NCI-H82 (cell line): ENCODE results near the gene CCDC92.

ENCODE experiments used
- DNase-seq: peaks from one replicate; lab custom pipeline; 2025; lab: John Stamatoyannopoulos, UW

CCDC92 gene

DNA sequence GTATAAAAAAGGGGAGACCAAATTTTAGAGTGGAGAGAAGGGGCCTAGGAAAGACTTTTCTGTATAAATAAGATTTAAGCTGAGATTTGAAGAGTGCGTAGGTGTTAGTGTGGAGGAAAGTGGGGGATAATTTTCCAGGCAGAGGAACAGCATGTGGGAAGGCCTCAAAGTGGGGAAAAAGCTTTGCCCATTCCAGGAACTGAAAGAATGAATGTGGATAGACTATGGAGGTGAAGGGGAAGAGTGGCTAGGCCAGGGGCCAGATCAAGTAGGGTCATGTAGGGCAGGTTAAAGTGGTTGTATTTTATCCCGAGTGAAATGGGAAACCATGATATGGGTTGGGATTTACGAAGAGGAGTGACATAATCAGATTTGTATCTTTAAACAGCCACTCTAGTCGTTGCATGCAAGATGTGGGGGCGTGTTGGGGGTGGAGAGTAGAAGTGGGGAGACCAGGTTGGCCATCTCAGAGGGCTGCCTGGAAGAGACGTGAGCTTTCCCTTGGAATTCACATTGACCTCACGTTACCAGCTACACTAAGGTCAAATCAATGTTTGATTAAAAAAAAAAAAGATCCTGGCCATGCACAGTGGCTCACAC is 3.7 kb upstream of the CCDC92 start:
- no peak for DNase-seq

DNA sequence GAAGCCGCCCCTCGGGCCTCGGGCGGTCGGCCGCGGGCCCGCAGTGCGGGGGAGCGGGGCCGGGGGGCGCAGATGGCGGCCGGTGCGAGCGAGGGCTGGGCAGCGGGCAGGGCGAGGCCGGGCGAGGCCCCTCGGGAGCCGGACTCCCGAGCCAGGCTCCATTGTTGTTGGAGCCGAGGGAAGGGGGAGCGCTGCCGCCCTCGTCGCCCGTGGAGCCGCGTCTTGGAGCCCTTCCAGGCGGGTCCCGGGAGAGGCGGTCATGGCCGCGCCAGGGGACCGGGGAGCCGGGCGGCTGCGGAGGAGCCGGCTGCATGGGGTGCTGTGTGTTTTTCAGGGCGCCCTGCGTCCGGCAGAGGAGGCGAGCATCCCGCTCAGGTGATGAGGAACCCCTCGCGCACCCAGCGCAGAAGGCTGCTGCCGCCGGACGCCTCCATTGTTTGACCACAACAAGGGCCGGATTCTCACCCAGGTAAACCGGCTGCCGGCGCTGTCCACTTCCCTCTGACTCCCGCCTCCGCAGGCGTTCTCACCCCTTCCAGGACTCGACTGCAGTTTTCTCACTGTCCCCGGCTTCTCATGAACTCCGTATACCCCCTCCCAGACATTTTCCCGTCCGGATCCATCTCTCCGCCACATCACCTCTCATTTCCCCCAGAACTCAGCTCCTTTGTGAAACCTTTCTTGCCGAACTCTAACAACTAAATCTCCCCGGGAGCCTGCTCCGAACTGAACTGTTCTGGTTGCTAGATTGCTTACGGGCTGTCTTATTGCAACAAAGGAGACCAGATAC is 1.1 kb upstream of the CCDC92 start:
- peak; percentile 49 for DNase-seq

DNA sequence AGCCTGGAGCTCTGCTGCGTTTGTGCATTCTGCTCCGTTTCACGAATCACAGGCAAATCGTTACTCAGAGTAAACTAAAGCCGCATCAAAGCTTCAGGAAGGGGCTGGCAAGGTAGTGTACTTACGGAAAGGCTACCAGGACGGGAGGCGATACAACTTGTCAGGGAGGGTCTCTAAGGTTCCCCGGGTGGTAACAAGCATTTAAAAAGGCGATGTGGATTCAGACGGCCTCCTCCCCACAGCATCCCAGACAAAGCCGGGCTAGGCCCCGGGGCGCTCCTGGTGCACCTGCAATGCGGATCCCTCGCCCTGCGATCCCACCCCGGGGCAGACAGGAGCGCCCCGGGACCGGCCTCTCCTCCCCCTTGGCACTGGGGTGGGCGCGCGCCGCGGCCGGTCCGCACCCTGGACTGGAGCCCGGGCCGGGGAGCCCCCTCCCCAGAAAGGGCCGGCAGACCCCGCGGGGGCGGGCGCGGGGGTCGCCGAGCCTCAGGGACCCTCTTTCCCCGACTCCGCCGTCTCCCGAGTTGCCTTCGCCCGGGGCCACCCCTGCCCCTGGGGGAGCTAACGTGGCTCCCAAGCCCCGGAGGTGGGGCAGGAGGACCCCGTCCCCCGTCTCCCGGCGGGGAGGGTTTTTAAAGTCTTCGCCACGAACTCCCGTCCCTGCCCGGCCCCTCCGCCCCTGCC is 718 bp downstream of the CCDC92 start:
- DNase-seq = peak; percentile 70

- no peak for DNase-seq
These were observed 1.2 kb downstream of the CCDC92 start for GRCh38 chr12:123971449-123971769.

- no peak for DNase-seq
These were observed 5.5 kb downstream of the CCDC92 start for GRCh38 chr12:123967121-123967586.

- no peak for DNase-seq
These were observed 6.0 kb downstream of the CCDC92 start for GRCh38 chr12:123966596-123966995.

- no peak for DNase-seq
These were observed 7.2 kb downstream of the CCDC92 start for GRCh38 chr12:123965382-123965781.

DNA sequence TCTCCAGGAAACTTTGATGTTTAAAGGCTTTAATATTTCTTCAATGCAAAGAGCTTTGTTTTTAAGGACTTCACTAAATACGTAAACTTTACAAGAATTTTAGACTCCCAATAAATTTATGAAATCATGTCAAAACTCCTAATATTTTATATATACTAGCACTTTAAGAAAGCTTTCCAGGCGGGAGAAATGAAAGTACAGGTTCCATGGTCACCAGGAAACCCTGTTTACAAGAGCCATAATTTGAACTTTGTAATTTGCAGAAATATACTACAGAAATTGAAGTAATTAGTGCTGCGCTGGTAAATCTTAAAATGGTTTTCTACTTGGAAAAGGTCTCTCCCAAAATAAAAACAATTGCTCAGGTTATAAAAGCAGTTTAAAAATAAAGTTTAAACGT is 8.8 kb downstream of the CCDC92 start:
- DNase-seq = no peak

- no peak for DNase-seq
These were observed 10.1 kb downstream of the CCDC92 start for GRCh38 chr12:123962513-123962912.

DNA sequence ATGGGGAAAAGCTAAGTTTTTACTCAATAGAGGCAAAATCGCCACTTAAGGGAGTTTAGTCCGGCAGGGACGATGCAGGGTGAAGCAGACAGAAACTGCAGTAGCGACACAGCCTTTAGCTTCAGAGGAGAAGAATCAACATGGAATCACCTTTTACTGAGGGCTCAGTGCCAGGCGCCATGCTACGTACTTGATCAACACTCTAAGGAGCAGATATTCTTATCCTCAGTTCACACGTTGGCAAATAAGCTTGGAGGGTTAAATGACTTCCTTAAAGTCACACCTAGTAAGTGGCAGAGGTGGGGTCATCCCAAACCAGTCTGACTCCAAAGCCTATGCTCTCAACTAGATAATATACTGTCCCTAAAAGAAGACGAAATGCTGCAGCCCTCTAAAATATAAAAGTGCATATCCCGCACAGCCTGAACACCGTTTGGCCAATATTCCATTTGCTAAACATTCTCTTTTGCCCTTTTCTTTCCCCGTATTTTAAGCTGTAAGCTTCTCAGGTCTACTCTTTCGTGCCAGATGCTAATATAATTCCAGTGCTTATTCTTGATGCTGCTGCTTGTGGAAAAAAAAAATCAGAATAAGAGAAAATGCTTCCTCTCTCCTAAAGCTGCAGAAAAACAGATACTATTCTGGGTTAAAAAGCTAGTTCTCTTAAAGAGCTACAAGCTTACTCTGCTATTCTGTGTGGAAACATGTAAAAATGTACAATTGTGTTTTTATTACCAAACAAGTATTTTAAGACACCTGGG is 10.9 kb downstream of the CCDC92 start:
- DNase-seq = no peak

- no peak for DNase-seq
These were observed 11.8 kb downstream of the CCDC92 start for GRCh38 chr12:123960856-123961255.

- no peak for DNase-seq
These were observed 12.4 kb downstream of the CCDC92 start for GRCh38 chr12:123960029-123960735.

DNA sequence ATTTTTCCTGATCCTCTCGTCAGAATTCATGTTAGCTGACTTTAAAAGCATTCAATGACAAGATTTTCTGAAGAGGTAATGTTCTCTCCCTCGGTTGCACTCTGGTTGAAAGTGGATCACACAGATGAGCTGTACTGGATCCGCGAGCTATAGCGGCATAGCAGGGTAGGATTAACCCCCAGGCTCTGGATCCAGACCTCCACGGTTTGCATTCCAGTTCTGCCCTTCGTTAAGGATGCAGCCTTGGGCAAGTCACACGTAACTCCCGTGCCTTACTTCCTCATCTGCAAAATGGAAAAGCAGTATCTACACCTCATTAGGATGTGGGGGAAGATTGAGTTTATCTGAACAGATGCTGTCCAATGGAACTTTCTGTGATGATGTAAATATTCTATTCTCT is 13.8 kb downstream of the CCDC92 start:
- peak; percentile 22 for DNase-seq

DNA sequence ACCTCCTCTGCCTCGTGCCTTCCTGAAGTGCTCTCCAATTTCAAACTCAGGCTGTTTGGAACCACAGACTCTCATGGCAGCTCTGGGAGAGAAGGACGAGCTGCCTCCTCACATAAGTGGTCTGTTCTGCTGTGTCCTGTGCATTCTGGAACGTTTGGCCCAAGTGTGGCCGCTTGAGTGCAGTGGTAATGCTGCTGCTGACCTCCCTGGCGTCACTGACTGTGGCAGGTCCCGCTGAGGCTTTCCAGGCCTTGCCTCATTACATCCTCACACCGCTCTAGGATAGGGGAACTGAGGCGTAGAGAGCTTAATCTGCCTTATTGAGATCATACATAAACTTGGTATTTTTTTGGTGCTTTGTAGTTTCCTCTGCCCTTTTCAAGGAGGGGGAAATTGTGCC is 14.2 kb downstream of the CCDC92 start:
- no peak for DNase-seq

DNA sequence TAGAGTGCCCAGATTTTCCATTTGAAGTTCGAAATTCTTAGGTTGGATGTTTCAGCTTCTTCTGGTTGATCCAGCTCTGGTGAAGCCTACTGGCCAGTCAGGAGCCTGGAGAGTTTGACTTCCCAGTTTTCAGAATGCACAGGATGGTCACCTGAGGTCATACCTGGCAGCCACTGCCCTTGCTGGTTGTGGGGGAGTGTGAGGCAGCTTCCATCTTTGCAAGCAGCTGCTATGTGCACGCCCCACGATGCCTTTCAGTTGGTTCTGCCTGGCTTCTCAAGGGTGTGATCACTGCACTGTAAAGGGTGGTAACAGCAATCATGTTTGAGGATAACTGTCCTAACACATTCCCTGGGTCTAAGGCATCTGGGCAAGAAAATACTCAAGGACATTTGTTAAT is 15.4 kb downstream of the CCDC92 start:
- DNase-seq = no peak

DNA sequence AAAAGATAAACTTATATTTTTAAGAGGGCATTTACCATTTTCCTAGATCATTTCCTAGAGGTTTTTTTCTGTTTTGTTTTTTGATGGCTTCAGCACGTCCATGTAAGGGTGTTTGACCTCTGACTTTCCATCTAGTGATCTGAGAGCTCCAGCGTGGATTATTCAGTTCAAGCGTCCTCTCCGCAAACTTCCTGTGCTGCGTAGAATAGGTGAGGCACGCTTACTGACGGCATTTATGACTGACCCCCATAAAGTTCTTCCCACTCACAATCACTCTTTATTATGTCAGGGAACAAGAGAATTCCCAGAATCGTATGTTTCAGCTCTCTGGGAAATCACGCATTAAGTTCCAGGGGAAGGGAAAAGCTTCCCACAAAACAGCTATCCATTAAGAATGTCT is 16.4 kb downstream of the CCDC92 start:
- DNase-seq = no peak

- DNase-seq = no peak
These were observed 17.8 kb downstream of the CCDC92 start for GRCh38 chr12:123954647-123955350.

- DNase-seq = no peak
These were observed 20.6 kb downstream of the CCDC92 start for GRCh38 chr12:123952037-123952436.

DNA sequence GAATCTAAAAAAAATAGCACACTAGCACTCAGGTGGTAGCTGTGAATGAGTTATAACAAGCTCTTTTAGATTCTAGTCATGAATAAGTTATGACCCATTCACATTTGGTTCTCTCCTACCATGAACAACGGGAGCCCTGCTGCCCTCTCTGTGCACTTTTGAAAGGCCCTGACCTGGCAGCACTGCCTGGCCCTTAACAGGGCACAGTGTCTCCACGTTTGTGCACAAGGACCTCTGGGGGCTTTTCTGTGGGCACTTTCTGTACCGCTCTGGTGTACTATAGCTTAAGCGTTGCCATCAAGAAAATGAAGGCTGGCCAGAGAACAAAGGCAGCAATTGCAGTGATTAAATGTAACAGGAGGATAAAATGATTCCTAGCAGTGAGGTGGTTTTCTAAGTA is 21.2 kb downstream of the CCDC92 start:
- no peak for DNase-seq

- DNase-seq = no peak
These were observed 21.9 kb downstream of the CCDC92 start for GRCh38 chr12:123950476-123951349.
